NCI-H146 treated with DMSO at 0.1 percent for 48 hours (cell line): ENCODE results near the gene TRIM44.
A peak's percentile ranks its signal among the peaks of the same experiment; 100 is the strongest.
"Not testable (repeated sequence)": the region's sequence is repeated elsewhere in the genome, so short reads cannot be mapped to it uniquely, and the experiment has no call there.

Source experiments
- DNase-seq: peaks from one replicate; lab custom pipeline; 2025; ENCODE audit not compliant: unreplicated experiment; lab: John Stamatoyannopoulos, UW

The TRIM44 gene

GRCh38 chr11:35846874-35847273 lies 184.3 kb downstream of the TRIM44 start:
- no peak for DNase-seq

- no peak for DNase-seq
These were observed 184.9 kb downstream of the TRIM44 start for GRCh38 chr11:35847473-35847872.

GRCh38 chr11:35848616-35849015 lies 186.0 kb downstream of the TRIM44 start:
- no peak for DNase-seq

- DNase-seq = no peak
These were observed 187.6 kb downstream of the TRIM44 start for GRCh38 chr11:35850191-35850590.

GRCh38 chr11:35851342-35851741 lies 188.8 kb downstream of the TRIM44 start:
- no peak for DNase-seq

GRCh38 chr11:35852056-35852455 lies 189.5 kb downstream of the TRIM44 start:
- no peak for DNase-seq

GRCh38 chr11:35853971-35854370 lies 191.4 kb downstream of the TRIM44 start:
- DNase-seq = no peak

- no peak for DNase-seq
These were observed 193.1 kb downstream of the TRIM44 start for GRCh38 chr11:35855671-35856070.

GRCh38 chr11:35856259-35856658 lies 193.7 kb downstream of the TRIM44 start:
- no peak for DNase-seq

- DNase-seq = peak; percentile 4
These were observed 194.2 kb downstream of the TRIM44 start for GRCh38 chr11:35856756-35857155.

GRCh38 chr11:35857922-35858321 lies 195.3 kb downstream of the TRIM44 start:
- no peak for DNase-seq

- no peak for DNase-seq
These were observed 196.7 kb downstream of the TRIM44 start for GRCh38 chr11:35859301-35859700.

- DNase-seq = not testable (repeated sequence)
These were observed 197.6 kb downstream of the TRIM44 start for GRCh38 chr11:35860194-35860593.

- no peak for DNase-seq
These were observed 198.6 kb downstream of the TRIM44 start for GRCh38 chr11:35861191-35861590.

- no peak for DNase-seq
These were observed 200.1 kb downstream of the TRIM44 start for GRCh38 chr11:35862666-35863065.

GRCh38 chr11:35864131-35864530 lies 201.6 kb downstream of the TRIM44 start:
- no peak for DNase-seq

- DNase-seq = no peak
These were observed 204.0 kb downstream of the TRIM44 start for GRCh38 chr11:35866601-35867000.
